Adipose tissue (tissue), 3 donors: Measurements from ENCODE around the gene HOXB4. TPM values are rescaled to one million over a fixed set of nuclear protein-coding genes. Genes with fewer than 3 reads are reported as not detected.

ENCODE experiments used
- H3K27ac ChIP-seq: one replicate; pipeline ENCODE4 v1.5.1; 2013; ENCODE audit warnings: low read depth, low read length
- WGBS, 3 donors: extraction: QIAGEN DNeasy Blood & Tissue Kit; methylation state at CpG; one replicate each; pipeline ENCODE4 v1.1.7; 2013; 5-methylcytosine and 5-hydroxymethylcytosine counted together
- polyA plus RNA-seq, 3 donors: library from polyadenylated mRNA; stranded (reverse); fragments of 200-250 nt; gene quantifications; one replicate each; pipeline ENCODE4 v1.2.3, GENCODE V29; 2013
- donor health status: healthy with polysubstance abuse.
- donor health status: Bipolar disorder and iron deficiency.
- donor health status: healthy.

The HOXB4 gene
- polyA plus RNA-seq, 3 donors = 1.1 to 5.4 (median 3.6) TPM

DNA sequence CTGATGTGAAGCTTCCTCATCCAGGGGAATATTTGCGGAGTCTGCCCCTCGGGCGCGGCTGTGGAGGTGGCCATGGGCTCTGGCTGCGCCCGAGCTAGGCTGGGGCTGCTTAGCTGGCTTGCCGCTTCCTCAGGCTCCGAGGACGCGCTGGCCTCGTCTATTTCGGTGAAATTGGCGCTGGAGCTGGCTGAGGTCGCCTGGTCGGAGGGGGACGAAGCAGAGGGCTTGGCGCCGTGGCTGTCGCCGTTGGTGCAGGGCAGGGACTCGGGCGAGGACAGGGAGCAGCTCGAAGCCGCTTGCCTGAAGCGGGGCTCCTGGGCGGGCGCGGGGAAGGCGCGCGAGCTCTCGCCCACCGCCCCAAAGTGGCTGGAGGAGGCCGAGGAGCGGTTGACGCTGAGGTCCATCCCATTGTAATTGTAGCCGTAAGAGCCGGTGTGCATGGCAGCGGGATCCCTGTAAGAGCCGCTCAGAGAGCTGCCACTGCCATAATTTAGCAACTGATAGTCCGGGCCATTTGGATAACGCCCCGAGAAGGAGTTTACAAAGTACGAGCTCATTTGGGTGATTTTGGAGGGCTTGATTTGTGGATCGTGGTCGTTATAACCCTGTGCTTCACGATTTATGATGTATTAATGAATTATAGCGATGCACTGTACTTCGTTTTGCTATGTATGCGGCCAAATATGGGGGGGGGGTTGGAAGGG lies 15.1 kb upstream of the HOXB4 start, which contains the start of gene HOXB5:
HOXB5 (minus strand) TSS at position 654 of the 704 bp plus-strand sequence; CDS start at position 557, 97 bp downstream.
- WGBS, 3 donors = 3 to 9% (median 3%) methylated on average over 50 of the region's 50 CpGs
- no peak within 1 kb of the TSS for H3K27ac ChIP-seq

DNA sequence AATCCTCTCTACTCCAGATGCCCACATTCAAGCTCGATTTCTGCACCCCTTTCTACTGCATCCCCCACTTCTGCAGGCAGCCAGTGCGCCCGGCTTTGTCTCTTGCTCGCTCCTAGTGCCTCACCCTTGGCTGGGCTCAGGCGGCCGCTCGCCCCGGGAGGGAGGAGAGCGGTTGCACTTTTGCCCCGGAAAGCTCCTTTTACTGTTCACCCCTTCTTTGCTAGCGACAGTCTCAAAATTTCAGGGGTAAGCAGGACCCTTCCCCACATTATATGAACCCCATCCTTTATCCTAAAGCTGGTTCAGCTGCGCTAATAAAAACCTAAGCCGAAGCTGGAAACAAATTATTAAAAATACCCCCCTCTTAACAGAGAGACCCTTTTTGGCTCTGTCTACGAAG lies 14.4 kb upstream of the HOXB4 start:
- 9 to 27% (median 12%) methylated on average over 14 of the region's 14 CpGs for WGBS, 3 donors
- no peak overlapping the region for H3K27ac ChIP-seq

DNA sequence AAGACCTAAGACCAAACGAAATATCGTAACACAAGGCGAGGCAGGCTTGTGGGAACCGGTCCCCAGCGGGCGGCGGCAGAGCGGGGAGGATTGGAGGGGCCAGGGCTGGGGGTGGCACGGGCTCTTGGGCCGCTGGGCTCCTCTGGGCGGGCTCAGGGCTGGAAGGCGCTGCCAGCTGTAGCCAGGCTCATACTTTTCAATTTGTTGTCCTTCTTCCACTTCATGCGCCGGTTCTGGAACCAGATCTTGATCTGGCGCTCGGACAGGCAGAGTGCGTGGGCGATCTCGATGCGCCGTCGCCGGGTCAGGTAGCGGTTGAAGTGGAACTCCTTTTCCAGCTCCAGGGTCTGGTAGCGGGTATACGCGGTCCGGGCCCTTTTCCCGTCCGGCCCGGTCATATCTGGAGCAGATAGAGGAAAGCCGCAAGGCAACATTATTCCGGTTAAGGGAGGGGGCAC lies 13.9 kb upstream of the HOXB4 start:
- WGBS, 3 donors = 12 to 33% (median 19%) methylated on average over 33 of the region's 33 CpGs
- no peak overlapping the region for H3K27ac ChIP-seq

DNA sequence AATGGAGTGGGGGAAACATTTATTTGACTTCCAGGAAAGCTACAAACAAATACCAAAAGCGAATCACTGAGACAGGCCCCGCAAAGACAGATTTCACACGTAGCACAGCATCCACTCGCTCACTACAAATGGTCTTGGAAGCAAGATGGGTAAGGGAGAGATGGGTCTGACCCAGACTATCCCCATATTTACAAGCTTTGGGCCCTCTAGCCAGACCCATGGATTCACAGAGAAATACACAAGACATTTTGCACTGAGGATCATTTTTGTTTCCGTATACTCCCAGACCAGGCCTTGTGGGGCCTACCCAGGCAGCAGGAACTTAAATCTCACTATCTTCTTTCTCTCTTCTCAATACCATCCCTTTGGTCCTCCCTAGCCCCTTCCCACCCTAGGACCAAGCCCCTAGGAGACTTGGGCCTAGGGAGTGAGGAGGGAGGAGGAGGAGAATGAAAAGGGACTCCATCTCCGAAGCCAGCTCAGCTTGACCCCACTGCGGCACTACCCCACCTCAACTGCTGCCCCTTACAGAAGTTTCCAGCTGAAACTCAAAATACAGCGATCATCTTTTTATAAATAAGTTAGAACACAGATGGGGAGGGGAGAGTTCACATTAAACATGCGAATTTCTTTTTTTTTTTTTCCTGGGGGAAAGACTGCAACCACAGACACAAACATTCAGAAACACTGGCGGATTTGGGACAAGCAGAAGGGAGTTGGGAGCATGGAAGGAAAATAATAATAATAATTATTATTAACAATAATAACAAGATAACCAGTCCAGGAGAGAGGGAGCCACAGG lies 13.3 kb upstream of the HOXB4 start:
- H3K27ac ChIP-seq = no peak overlapping the region
- WGBS, 3 donors = 74 to 79% (median 78%) methylated on average over 10 of the region's 10 CpGs

DNA sequence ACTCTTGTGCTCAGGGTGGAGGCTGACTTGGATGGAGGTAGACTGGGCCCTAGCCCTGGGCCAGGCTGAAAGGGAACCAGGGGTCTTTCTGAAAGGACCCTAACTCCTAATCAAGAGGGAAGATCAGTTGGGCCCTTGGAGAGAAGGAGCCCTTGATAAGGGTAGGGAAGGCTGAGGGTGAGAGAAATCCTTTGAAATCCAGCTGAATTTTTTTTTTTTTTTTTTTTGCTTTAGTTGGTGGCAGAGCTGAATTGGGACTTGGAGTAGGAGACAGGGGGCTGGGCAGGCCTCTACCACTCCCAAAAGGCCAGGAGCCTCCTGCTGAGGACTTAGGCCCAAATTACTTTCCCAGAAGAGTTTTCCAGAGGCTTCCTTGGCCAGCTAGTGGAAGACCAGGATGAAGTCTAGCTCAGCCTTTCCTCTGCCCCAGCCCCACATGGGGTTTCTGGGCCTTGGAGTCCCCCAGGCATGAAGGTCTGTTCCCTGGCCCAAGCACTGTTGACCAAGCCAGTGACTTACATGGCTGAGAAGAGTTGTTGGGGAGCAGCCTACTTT lies 12.5 kb upstream of the HOXB4 start:
- no peak overlapping the region for H3K27ac ChIP-seq

DNA sequence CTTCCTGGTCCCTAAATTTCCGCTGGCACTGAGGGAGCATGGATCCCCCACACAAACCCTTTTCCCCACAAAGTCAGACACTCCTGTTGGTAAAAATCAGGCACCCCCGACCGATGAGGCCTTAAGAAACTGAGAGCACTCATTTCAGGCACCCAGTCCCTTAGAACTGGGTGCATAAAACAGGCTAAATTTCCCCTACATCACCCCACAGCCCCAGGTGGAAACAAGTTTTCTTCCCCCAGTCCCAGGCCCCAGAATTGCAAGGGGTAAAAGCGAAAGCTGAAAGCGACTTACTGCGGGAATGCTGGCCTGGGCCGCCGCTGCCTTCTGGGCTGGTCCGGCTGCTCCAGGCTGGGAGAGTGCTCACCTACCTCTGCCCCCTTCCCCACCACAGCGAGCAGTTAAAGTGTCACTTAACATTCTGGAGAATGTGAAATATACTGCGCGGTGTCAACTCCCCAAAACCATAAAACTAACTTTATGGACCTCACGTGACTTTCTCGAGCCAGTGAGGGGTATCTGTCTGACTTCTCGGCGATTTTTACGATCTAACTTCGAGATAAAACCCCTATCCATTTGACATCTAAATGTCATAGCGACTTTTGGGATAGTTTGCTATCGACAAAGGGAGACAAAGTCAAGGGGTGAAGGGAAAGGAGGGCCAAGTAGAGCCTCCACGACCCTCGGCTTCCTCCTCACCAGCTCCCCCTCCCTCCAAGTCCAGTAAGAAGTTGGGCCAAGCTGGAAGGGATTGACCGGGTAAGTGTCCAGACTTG lies 11.9 kb upstream of the HOXB4 start, which contains the start of gene HOXB3:
HOXB3 (minus strand) TSS at position 411 of the 776 bp plus-strand sequence. CDS start 37,767 bp downstream, outside the sequence.
- no peak within 1 kb of the TSS for H3K27ac ChIP-seq
- 35 to 42% (median 41%) methylated on average over 23 of the region's 23 CpGs for WGBS, 3 donors

DNA sequence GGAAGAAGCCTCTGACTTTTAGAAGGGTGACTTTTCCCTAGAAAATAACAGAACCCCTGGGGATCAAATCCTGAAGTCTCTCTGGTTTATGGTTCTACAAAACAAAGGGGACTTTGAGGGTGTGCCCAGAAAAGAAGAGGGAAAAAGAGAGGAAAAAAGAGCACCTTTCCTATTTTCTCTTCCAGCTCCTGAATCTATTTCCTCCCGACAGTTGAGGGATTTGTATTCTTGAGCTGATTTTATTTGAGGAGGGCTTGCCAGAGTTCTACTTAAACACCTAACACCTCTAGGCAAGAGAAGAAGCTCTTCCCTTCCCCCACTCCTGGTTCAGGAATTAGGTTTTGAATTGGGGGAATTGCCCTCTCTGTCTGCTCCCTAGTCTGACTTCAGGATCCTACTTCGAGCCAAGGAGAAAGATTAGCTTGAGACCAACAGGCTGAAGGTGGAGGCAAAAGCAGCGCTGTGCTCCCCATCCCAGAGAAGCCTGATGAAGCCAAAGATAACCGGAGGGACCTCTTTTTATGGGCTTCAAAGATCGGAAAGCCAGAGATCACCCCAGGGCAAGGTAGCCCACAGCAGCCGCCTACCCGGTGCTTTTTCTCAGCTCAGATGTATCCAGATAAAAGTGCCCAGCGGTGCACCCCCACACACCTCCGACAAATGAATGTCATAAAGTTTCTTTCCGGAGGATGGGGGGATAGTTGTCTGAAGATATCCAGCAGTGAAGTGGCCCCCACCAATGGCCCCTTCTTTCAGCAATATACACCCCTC lies 11.1 kb upstream of the HOXB4 start:
- no peak overlapping the region for H3K27ac ChIP-seq
- 18 to 49% (median 49%) methylated on average over 10 of the region's 10 CpGs for WGBS, 3 donors

DNA sequence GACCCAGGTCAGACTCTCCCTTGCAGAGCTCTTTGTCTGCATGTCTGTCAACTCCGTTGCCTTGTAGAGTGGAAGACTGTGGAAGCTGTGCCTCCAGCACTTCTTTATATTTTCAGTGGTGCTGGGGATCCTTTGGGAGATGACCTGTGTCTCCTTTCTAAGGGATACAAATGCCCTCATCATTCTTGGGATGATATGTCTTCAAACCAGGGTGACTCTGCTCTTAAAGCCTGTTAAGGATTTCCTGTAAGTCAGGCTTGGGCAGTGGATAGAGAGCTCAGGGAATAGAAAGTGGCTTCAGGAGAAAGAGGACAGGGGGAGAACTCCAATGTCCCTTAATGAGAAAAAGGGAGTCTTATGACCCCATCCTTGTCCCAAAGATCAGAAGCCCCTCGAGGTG lies 10.4 kb upstream of the HOXB4 start:
- no peak overlapping the region for H3K27ac ChIP-seq
- WGBS, 3 donors = 19 to 39% (median 26%) methylated on average over 2 of the region's 2 CpGs

DNA sequence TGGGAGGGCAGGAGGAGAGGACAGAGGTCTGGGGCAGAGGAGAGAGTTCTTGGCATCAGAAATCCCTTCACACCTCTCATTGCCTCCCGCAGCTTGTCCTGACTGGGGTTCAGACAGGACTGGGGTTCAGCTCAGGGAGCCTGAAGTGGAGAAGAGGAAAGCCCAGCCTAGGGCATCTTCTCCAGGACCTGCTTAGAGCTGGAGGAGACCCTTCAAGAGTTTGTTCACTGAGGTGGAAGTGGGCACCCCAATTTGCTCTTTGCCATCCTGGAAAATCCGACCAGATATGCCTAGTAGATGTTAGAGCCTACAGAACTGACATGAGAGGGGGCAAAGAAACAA lies 9.9 kb upstream of the HOXB4 start:
- 42 to 64% (median 55%) methylated on average over 2 of the region's 2 CpGs for WGBS, 3 donors
- no peak overlapping the region for H3K27ac ChIP-seq

DNA sequence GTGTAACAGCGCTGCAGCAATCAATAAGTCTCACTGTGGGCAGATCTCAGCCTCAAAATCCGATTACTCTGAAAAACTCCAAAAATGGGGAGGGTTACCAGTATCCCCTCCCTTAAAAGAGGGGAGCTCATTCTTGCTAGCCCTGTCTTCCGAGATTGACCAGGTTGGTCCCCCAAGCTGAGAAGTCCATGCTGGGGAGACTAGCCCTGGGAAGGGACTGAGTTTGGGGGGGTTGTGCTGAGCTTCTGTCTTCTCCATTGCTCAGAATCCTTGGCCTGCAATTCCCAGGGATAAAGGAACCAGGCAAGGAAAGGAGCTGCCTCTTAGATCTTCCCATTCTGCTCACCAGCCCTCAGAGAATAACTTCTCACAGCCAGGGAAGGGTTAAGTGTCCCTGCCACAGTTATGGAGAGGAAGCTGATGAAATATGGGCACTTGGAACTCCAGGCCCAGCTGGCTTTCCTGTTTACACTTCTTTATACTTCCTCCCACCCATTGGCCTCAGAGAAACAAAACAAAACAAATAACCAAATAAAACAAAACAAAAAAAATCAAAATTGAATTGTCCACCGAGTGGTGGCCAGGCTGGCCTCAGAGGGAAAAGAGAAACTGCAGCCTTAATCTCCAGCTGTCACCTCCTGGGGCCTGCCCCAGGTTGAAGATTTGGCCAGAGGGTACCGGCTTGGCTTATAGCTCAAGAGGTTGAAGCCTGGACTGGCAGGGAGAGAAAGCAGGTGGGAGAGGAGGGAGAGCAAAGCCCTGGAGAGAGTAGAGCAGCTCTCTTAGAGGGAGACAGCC lies 9.3 kb upstream of the HOXB4 start:
- WGBS, 3 donors = 29 to 39% (median 38%) methylated on average over 5 of the region's 5 CpGs
- H3K27ac ChIP-seq = no peak overlapping the region

DNA sequence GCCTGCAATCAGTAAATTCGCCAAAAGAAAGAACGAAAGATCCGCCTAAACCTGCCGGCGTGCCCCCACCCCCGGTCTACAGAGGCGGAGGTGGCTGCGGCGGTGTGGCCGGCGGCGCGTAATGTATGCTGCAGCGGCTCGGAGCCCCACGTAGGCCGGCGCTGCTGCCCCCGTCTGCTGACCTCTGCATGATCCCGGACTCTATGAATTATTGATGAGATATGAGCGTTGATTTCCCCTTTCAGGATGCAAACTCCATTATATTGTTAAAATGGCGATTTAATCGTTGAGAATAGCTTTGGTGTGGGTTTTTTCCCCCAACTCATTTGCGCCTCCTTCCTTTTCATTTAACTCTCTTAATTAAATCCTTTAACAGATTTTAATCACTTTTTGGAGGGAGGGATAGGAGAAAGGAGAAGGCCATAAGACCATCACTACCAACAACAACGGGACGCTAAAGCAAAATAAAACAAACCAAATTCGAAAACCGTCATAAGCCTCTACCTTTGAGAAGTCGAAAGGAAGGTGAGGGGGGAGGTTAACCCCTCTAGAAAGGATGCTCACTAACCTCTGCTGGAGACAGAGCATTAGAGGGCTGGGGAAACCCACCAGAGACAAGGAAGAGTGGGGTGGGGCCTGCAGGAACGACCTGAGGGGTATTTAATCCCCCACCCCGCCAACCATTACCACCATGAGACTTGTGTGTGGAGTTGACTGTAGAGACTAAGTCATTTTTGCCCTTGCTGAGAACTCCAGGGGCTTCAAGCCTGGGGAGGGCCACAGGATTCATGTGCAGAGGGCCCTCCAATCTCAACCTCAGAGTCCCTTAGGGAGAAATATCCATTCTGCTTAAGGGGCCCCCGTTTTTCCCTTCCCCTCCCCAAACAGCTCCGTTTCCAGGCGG lies 8.5 kb upstream of the HOXB4 start:
- no peak overlapping the region for H3K27ac ChIP-seq
- 15 to 18% (median 15%) methylated on average over 34 of the region's 34 CpGs for WGBS, 3 donors

DNA sequence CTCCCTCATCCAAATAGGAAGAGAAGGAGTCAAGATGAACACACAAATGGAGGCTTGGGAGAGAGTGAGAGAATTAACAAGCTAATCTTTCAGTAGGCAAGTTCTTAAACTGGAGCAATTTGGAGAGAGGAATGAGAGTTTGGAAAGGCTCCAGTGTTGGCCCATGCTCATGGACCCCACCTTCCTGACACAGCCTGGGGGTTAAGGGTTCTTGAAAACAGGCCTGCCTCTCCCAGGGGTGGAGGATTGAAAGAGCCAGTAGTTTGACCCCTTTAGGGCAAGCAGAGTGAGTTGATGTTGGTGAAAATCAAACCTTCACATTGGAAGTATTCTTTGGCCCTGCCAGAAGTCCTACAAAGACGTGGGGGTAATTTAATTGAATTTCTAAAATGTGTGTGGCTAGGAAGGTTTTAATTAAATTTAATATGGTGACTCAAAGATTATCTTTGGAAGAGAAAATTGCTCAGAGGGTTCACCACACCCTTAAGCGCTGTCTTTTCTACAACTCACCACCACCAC lies 6.1 kb upstream of the HOXB4 start:
- WGBS, 3 donors = 30 to 54% (median 52%) methylated on average over 2 of the region's 2 CpGs
- H3K27ac ChIP-seq = no peak overlapping the region

DNA sequence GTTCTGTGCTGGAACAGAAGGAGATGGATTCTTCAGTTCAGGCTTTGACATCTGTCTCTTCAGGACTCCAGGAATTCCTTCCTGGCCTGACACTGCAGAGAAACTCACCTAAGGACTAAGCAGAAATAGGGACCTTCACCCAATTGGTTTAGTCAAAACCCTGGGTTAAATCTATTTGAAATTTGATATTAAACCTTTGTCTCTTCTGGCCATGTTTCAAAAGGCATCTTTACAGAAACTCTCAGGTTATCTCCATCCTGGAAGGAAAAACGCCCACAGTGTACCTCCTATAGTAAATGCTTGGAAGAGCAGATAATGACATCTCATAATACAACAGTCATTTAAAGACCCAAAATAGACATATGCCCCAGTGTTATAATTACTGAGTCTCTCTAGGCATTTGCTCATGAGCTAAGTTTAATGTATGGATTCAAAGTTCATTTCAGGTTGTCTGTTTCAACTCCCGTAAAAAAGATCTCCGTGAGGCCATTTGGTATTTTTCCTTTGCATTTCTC lies 5.6 kb upstream of the HOXB4 start:
- WGBS, 3 donors = 40 to 80% (median 80%) methylated on average over 3 of the region's 3 CpGs
- no peak overlapping the region for H3K27ac ChIP-seq

DNA sequence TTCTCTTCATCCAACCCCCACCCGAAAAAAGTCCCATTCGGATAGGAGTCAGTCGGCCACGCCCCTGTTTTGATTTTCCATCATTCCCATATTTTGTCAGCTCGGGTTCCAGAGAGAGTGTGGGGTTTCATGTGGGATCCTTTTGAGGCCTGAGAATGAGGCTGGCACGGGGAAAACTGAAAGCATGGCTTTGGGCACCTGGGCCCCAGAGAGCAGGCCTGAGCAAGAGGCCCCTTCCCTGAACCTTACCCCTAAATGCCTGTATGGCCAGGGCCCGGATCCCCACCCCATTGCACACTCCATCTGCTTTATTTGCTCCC lies 4.6 kb upstream of the HOXB4 start:
- H3K27ac ChIP-seq = no peak overlapping the region
- 18% methylated on average over 7 of the region's 7 CpGs for WGBS, 3 donors

DNA sequence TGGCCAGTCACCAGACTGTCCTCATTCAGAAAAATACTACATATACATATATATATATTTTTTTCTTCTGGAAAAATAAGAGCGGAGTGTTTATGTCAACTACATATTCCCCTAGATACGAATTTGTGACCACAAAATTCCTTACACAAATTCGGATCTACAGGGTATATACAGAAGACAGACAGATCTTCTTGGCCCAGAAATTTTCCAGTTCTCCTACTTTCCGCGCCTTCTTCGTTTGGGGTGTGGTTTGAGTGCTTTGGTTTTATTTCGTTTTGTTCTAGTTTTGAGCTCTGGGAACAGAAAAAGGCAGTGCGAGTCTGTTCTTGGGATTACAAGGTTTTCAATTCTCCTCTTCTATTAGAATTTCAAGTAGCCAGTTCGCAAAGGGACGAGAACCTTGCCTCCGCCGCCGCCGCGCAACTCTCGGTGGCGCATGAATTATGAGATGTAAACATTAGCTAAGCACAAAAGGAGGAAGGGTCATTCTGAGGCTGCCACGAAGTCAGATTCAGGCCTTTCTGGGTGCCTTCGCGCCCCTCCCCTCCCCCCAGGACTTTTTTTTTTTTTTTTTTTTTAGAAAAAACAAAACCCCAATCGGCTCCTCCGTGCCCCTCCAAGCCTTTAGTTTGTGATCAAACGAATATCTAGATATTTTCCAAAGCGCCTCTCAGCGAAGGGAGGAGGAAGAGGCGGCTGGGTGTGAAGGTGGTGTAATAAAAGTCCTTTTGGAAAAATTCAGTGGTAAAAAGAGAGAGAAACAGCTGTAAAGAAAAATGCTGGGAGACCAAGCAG lies 1.8 kb upstream of the HOXB4 start:
- whole genome bisulfite sequencing, 3 donors = 19 to 43% (median 35%) methylated on average over 26 of the region's 26 CpGs
- H3K27ac ChIP-seq = peak overlapping the region; percentile 49

DNA sequence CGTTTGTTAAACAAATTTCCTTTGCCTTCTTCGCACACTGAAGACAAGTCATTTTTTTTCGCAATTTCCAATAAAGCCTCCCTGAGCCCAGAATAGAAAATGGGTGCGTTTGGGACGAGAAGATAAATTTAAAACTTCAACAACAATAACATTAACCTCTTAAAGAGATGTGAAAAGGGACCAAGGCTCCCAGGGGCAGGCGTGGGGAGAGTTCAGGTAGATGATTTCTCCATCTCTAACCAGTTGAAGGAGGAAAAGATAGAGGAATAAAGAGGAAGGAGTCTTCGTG lies 1.3 kb upstream of the HOXB4 start:
- WGBS, 3 donors = 21 to 36% (median 32%) methylated on average over 7 of the region's 7 CpGs
- no peak overlapping the region for H3K27ac ChIP-seq
